NCI-H345 treated with DMSO at 0.1 percent for 48 hours (cell line): Measurements from ENCODE around the gene RFT1.

Experiments used
- DNase-seq: peaks from one replicate; lab custom pipeline; 2025; ENCODE audit not compliant: unreplicated experiment; lab: John Stamatoyannopoulos, UW

Gene RFT1

GRCh38 chr3:53150247-53151085 lies 20.2 kb upstream of the RFT1 start:
- DNase-seq, result no peak

GRCh38 chr3:53149699-53150098 lies 19.5 kb upstream of the RFT1 start:
- no peak for DNase-seq

GRCh38 chr3:53149006-53149690 lies 18.9 kb upstream of the RFT1 start:
- no peak for DNase-seq

GRCh38 chr3:53147903-53148400 lies 17.7 kb upstream of the RFT1 start:
- no peak for DNase-seq

- no peak for DNase-seq
Observed at GRCh38 chr3:53147151-53147902, 17.1 kb upstream of the RFT1 start.

GRCh38 chr3:53146319-53146891 lies 16.2 kb upstream of the RFT1 start:
- no peak for DNase-seq

GRCh38 chr3:53145713-53146080 lies 15.5 kb upstream of the RFT1 start:
- DNase-seq, result no peak

GRCh38 chr3:53144862-53145712 lies 14.9 kb upstream of the RFT1 start:
- no peak for DNase-seq

- no peak for DNase-seq
Observed at GRCh38 chr3:53144446-53144845, 14.2 kb upstream of the RFT1 start.

GRCh38 chr3:53142986-53143385 lies 12.8 kb upstream of the RFT1 start:
- no peak for DNase-seq

GRCh38 chr3:53140847-53141845 lies 10.9 kb upstream of the RFT1 start:
- DNase-seq, result no peak

- no peak for DNase-seq
Observed at GRCh38 chr3:53139906-53140846, 9.9 kb upstream of the RFT1 start.

GRCh38 chr3:53137835-53138446 lies 7.7 kb upstream of the RFT1 start:
- no peak for DNase-seq

- no peak for DNase-seq
Observed at GRCh38 chr3:53137221-53137620, 7.0 kb upstream of the RFT1 start.

- peak; percentile 14 for DNase-seq
Observed at GRCh38 chr3:53134631-53135232, 4.5 kb upstream of the RFT1 start.

- DNase-seq, result no peak
Observed at GRCh38 chr3:53132347-53132746, 2.1 kb upstream of the RFT1 start.

- no peak for DNase-seq
Observed at GRCh38 chr3:53131096-53131495, 861 bp upstream of the RFT1 start.
